ENCODE data around the gene SNX20. TPM values are rescaled to one million over a fixed set of nuclear protein-coding genes. Genes with fewer than 3 reads are reported as not detected.

SNX20 gene
- total RNA-seq, 4 donors from 2014 or later: 0.17 to 4.0 (median 1.9) TPM

GRCh38 chr16:50699326-50700159 is 18.4 kb upstream of the SNX20 start:
- ATAC-seq (peak; percentile 66 to 75), DNase-seq (peak; percentile 84 to 94)
- in situ Hi-C loops (cut with MboI; ENCODE audit: low sequenced_read_pairs in 4 of 4) (loop anchor here in 1 of 4 donors (5.0 kb wide), 1 partner anchor 48 kb away; no protein-coding TSS in a partner anchor), intact Hi-C loops (cut with DNase I; ENCODE audit: low total_unique reads) (loop anchor here (2.0 kb wide), 1 partner anchor 41 kb away; no protein-coding TSS in a partner anchor)
- TF ChIP-seq CTCF (IDR thresholded peaks at IDR 0.05 in 4 of 5, conservative IDR thresholded peaks at IDR 0.05 in 1 of 5) (no peak), POLR2A (IDR thresholded peaks at IDR 0.05) (peak in 1 of 2 donors; percentile 18)
- Histone ChIP-seq H3K4me3 (no peak overlapping the region), H3K27ac (peak overlapping the region; percentile 65 to 87 (median 85)), H3K9me3 (peaks cover 0 to 11% (median 0%) of the 10 kb centered on the region in 3 donors), H3K27me3 (no peaks in the 10 kb centered on the region), H3K4me1 (peaks cover 44 to 55% of the 10 kb centered on the region in 2 donors), H3K36me3 (no peaks in the 10 kb centered on the region)

- Histone ChIP-seq H3K27ac (peak overlapping the region; percentile 81 to 87 (median 85)), H3K27me3 (no peaks in the 10 kb centered on the region), H3K9me3 (no peaks in the 10 kb centered on the region), H3K4me1 (peaks cover 44 to 55% of the 10 kb centered on the region in 2 donors), H3K36me3 (no peaks in the 10 kb centered on the region), H3K4me3 (peak overlapping the region; percentile 49 to 58 (median 52))
- intact Hi-C loops (cut with DNase I; ENCODE audit: low total_unique reads) (loop anchor here (2.0 kb wide), 1 partner anchor 43 kb away; no protein-coding TSS in a partner anchor), in situ Hi-C loops (cut with MboI; ENCODE audit: low sequenced_read_pairs in 4 of 4) (loop anchor here in 1 of 4 donors (5.0 kb wide), 1 partner anchor 49 kb away; no protein-coding TSS in a partner anchor)
- ATAC-seq (peak; percentile 66 to 67), DNase-seq (peak; percentile 75 to 79)
- TF ChIP-seq POLR2A (IDR thresholded peaks at IDR 0.05) (peak in 1 of 2 donors; percentile 29), CTCF (IDR thresholded peaks at IDR 0.05 in 4 of 5, conservative IDR thresholded peaks at IDR 0.05 in 1 of 5) (no peak)
Observed at GRCh38 chr16:50697881-50698767, 17.0 kb upstream of the SNX20 start.

- in situ Hi-C loops (cut with MboI; ENCODE audit: low sequenced_read_pairs in 4 of 4): loop anchor here in 1 of 4 donors (5.0 kb wide), 1 partner anchor 50 kb away; no protein-coding TSS in a partner anchor
- DNase-seq (peak in 1 of 2 donors; percentile 21), ATAC-seq (no peak)
- peaks cover 41 to 52% of the 10 kb centered on the region in 2 donors for H3K4me1 ChIP-seq
- H3K27me3 ChIP-seq: no peaks in the 10 kb centered on the region
- peak overlapping the region; percentile 81 to 87 (median 85) for H3K27ac ChIP-seq
- peak overlapping the region in 3 of 4 donors; percentile 52 to 58 (median 53) for H3K4me3 ChIP-seq
- H3K36me3 ChIP-seq: no peaks in the 10 kb centered on the region
- intact Hi-C loops (cut with DNase I; ENCODE audit: low total_unique reads): no loop called here
- TF ChIP-seq POLR2A (IDR thresholded peaks at IDR 0.05) (no peak), CTCF (IDR thresholded peaks at IDR 0.05 in 4 of 5, conservative IDR thresholded peaks at IDR 0.05 in 1 of 5) (no peak)
- H3K9me3 ChIP-seq: no peaks in the 10 kb centered on the region
Observed at GRCh38 chr16:50697421-50697715, 16.3 kb upstream of the SNX20 start.

- no peak overlapping the region for H3K4me3 ChIP-seq
- no peaks in the 10 kb centered on the region for H3K36me3 ChIP-seq
- in situ Hi-C loops (cut with MboI; ENCODE audit: low sequenced_read_pairs in 4 of 4): loop anchor here in 1 of 4 donors (5.0 kb wide), 1 partner anchor 51 kb away; no protein-coding TSS in a partner anchor
- H3K27me3 ChIP-seq: no peaks in the 10 kb centered on the region
- TF ChIP-seq POLR2A (IDR thresholded peaks at IDR 0.05): peak; percentile 23 to 35
- TF ChIP-seq CTCF (IDR thresholded peaks at IDR 0.05 in 4 of 5, conservative IDR thresholded peaks at IDR 0.05 in 1 of 5): no peak
- no peak for ATAC-seq
- peak; percentile 55 to 74 for DNase-seq
- peak overlapping the region; percentile 81 to 87 (median 85) for H3K27ac ChIP-seq
- H3K9me3 ChIP-seq: no peaks in the 10 kb centered on the region
- intact Hi-C loops (cut with DNase I; ENCODE audit: low total_unique reads): no loop called here
- H3K4me1 ChIP-seq: peaks cover 37 to 46% of the 10 kb centered on the region in 2 donors
Observed at GRCh38 chr16:50696575-50697420, 15.7 kb upstream of the SNX20 start.

All from gastrocnemius medialis (tissue), 4 donors.